ENCODE results near the gene RBMS1. TPM values are rescaled to one million over a fixed set of nuclear protein-coding genes. Genes with fewer than 3 reads are reported as not detected.

RBMS1 gene
- total RNA-seq, 1 experiment from 2014 or later = 91.9 TPM

- H3K27ac Mint-ChIP-seq (ENCODE audit: unreplicated experiment) = no peak overlapping the region
- H3K9me3 Mint-ChIP-seq (ENCODE audit: unreplicated experiment) = no peaks in the 10 kb centered on the region
- no TSS peak for BruUV-seq (replicated peaks)
- H3K4me1 ChIP-seq = no peaks in the 10 kb centered on the region
- TF ChIP-seq CTCF (IDR thresholded peaks at IDR 0.05; ENCODE audit: insufficient read depth in 1 of 2, low read depth in 1 of 2, low read length in 1 of 2, severe bottlenecking in 1 of 2, unreplicated experiment in 1 of 2) = no peak
- H3K36me3 Mint-ChIP-seq (ENCODE audit: insufficient read depth, unreplicated experiment) = peaks cover 18% of the 10 kb centered on the region
- DNase-seq = no peak
- intact Hi-C loops (cut with micrococcal nuclease; ENCODE audit: unreplicated experiment) = no loop called here
- no peak overlapping the region for H3K4me3 Mint-ChIP-seq (ENCODE audit: unreplicated experiment)
- H3K36me3 ChIP-seq (ENCODE audit: control insufficient read depth, insufficient read depth, low read length) = no peaks in the 10 kb centered on the region
- H3K4me1 Mint-ChIP-seq (ENCODE audit: low read depth, unreplicated experiment) = peaks cover 21% of the 10 kb centered on the region
- no peak overlapping the region for H3K4me3 ChIP-seq (ENCODE audit: low read depth, low read length)
- ChIA-PET POLR2A (no interaction called here), CTCF (no interaction called here)
- H3K9me3 ChIP-seq = no peaks in the 10 kb centered on the region
- no peaks in the 10 kb centered on the region for H3K27me3 ChIP-seq (replicated peaks; ENCODE audit: control insufficient read depth, insufficient read depth, low read length)
- H3K27me3 Mint-ChIP-seq (ENCODE audit: insufficient read depth, unreplicated experiment) = no peaks in the 10 kb centered on the region
These were observed 138.9 kb downstream of the RBMS1 start for GRCh38 chr2:160354677-160355076.

- intact Hi-C loops (cut with micrococcal nuclease; ENCODE audit: unreplicated experiment) = loop anchor here (1.0 kb wide), 1 partner anchor 616 kb away; no protein-coding TSS in a partner anchor
- Mint-ChIP-seq H3K9me3 (ENCODE audit: unreplicated experiment) (no peaks in the 10 kb centered on the region), H3K36me3 (ENCODE audit: insufficient read depth, unreplicated experiment) (peaks cover 18% of the 10 kb centered on the region), H3K4me3 (ENCODE audit: unreplicated experiment) (no peak overlapping the region), H3K27ac (ENCODE audit: unreplicated experiment) (no peak overlapping the region), H3K4me1 (ENCODE audit: low read depth, unreplicated experiment) (peaks cover 21% of the 10 kb centered on the region), H3K27me3 (ENCODE audit: insufficient read depth, unreplicated experiment) (no peaks in the 10 kb centered on the region)
- H3K4me3 ChIP-seq (ENCODE audit: low read depth, low read length) = no peak overlapping the region
- no peaks in the 10 kb centered on the region for H3K27me3 ChIP-seq (replicated peaks; ENCODE audit: control insufficient read depth, insufficient read depth, low read length)
- ChIA-PET CTCF (interaction anchor here (0.6 to 0.9 kb wide), 2 partner anchors 577 to 616 kb away, joined by 3 to 4 read pairs; no protein-coding TSS in a partner anchor), POLR2A (no interaction called here)
- H3K4me1 ChIP-seq = no peaks in the 10 kb centered on the region
- no peaks in the 10 kb centered on the region for H3K9me3 ChIP-seq
- no peaks in the 10 kb centered on the region for H3K36me3 ChIP-seq (ENCODE audit: control insufficient read depth, insufficient read depth, low read length)
- no peak for TF ChIP-seq CTCF (IDR thresholded peaks at IDR 0.05; ENCODE audit: insufficient read depth in 1 of 2, low read depth in 1 of 2, low read length in 1 of 2, severe bottlenecking in 1 of 2, unreplicated experiment in 1 of 2)
- BruUV-seq (replicated peaks) = no TSS peak
- no peak for DNase-seq
These were observed 139.8 kb downstream of the RBMS1 start for GRCh38 chr2:160353813-160354212.

- no peaks in the 10 kb centered on the region for H3K36me3 ChIP-seq (ENCODE audit: control insufficient read depth, insufficient read depth, low read length)
- peaks cover 20% of the 10 kb centered on the region for H3K4me1 Mint-ChIP-seq (ENCODE audit: low read depth, unreplicated experiment)
- peaks cover 16% of the 10 kb centered on the region for H3K36me3 Mint-ChIP-seq (ENCODE audit: insufficient read depth, unreplicated experiment)
- peak in 1 of 2 experiments; percentile 13 for TF ChIP-seq CTCF (IDR thresholded peaks at IDR 0.05; ENCODE audit: insufficient read depth in 1 of 2, low read depth in 1 of 2, low read length in 1 of 2, severe bottlenecking in 1 of 2, unreplicated experiment in 1 of 2)
- H3K4me1 ChIP-seq = no peaks in the 10 kb centered on the region
- BruUV-seq (replicated peaks) = no TSS peak
- no peaks in the 10 kb centered on the region for H3K9me3 Mint-ChIP-seq (ENCODE audit: unreplicated experiment)
- no peak overlapping the region for H3K4me3 Mint-ChIP-seq (ENCODE audit: unreplicated experiment)
- ChIA-PET CTCF (interaction anchor here (0.6 to 0.9 kb wide), 2 partner anchors 576 to 617 kb away, joined by 3 to 4 read pairs; no protein-coding TSS in a partner anchor), POLR2A (no interaction called here)
- peak in 1 of 2 experiments; percentile 21 for DNase-seq
- no peaks in the 10 kb centered on the region for H3K27me3 Mint-ChIP-seq (ENCODE audit: insufficient read depth, unreplicated experiment)
- H3K27ac Mint-ChIP-seq (ENCODE audit: unreplicated experiment) = no peak overlapping the region
- H3K4me3 ChIP-seq (ENCODE audit: low read depth, low read length) = no peak overlapping the region
- H3K9me3 ChIP-seq = no peaks in the 10 kb centered on the region
- H3K27me3 ChIP-seq (replicated peaks; ENCODE audit: control insufficient read depth, insufficient read depth, low read length) = no peaks in the 10 kb centered on the region
- intact Hi-C loops (cut with micrococcal nuclease; ENCODE audit: unreplicated experiment) = loop anchor here (1.0 kb wide), 1 partner anchor 617 kb away; no protein-coding TSS in a partner anchor
These were observed 140.4 kb downstream of the RBMS1 start for GRCh38 chr2:160353166-160353565.
